Glomerular endothelial cell (primary cell): ENCODE data around the gene RER1. TPM values are rescaled to one million over a fixed set of nuclear protein-coding genes. Genes with fewer than 3 reads are reported as not detected.

Source experiments
- DNase-seq: peaks from one replicate; pipeline ENCODE4 v3.0.0-alpha.2; 2011; ENCODE audit warnings: low read depth, low spot score; ENCODE audit errors: extremely low read depth
- total RNA-seq: library from RNA; depleted of rRNA; stranded (reverse); fragments of >200 nt; gene quantifications from 2 replicates; pipeline ENCODE4 v1.2.3, GENCODE V29; 2015

Gene RER1
- 103 and 119 TPM in 2 replicates for total RNA-seq

- DNase-seq = peak; percentile 72
Observed at GRCh38 chr1:2391041-2391930, at the start of gene RER1, which contains the start of gene MORN1. TSS of gene RER1 (plus strand) at chr1:2391841. CDS start at chr1:2395791, 3,950 bp downstream. TSS of gene MORN1 (minus strand) at chr1:2391554. CDS start at chr1:2391533, 21 bp downstream.

- no peak for DNase-seq
Observed at GRCh38 chr1:2342384-2343022, 49.1 kb upstream of the RER1 start.

- no peak for DNase-seq
Observed at GRCh38 chr1:2343023-2343935, 48.4 kb upstream of the RER1 start.

- no peak for DNase-seq
Observed at GRCh38 chr1:2344121-2344681, 47.4 kb upstream of the RER1 start.

- DNase-seq = no peak
Observed at GRCh38 chr1:2344744-2345296, 46.8 kb upstream of the RER1 start.

- DNase-seq = no peak
Observed at GRCh38 chr1:2345297-2346075, 46.2 kb upstream of the RER1 start.

GRCh38 chr1:2346691-2347408, 44.8 kb upstream of the RER1 start:
- DNase-seq = no peak

GRCh38 chr1:2347409-2347785, 44.2 kb upstream of the RER1 start:
- no peak for DNase-seq

GRCh38 chr1:2347896-2348295, 43.7 kb upstream of the RER1 start:
- DNase-seq = no peak

GRCh38 chr1:2348346-2349325, 43.0 kb upstream of the RER1 start:
- DNase-seq = no peak

GRCh38 chr1:2349806-2350205, 41.8 kb upstream of the RER1 start:
- DNase-seq = no peak

GRCh38 chr1:2350501-2350900, 41.1 kb upstream of the RER1 start:
- no peak for DNase-seq

- DNase-seq = no peak
Observed at GRCh38 chr1:2350911-2351655, 40.6 kb upstream of the RER1 start.

- no peak for DNase-seq
Observed at GRCh38 chr1:2351723-2352122, 39.9 kb upstream of the RER1 start.

GRCh38 chr1:2352341-2352896, 39.2 kb upstream of the RER1 start:
- DNase-seq = no peak

- no peak for DNase-seq
Observed at GRCh38 chr1:2352897-2353550, 38.6 kb upstream of the RER1 start.
